ENCODE data around the gene GPX7.

The GPX7 gene

DNA sequence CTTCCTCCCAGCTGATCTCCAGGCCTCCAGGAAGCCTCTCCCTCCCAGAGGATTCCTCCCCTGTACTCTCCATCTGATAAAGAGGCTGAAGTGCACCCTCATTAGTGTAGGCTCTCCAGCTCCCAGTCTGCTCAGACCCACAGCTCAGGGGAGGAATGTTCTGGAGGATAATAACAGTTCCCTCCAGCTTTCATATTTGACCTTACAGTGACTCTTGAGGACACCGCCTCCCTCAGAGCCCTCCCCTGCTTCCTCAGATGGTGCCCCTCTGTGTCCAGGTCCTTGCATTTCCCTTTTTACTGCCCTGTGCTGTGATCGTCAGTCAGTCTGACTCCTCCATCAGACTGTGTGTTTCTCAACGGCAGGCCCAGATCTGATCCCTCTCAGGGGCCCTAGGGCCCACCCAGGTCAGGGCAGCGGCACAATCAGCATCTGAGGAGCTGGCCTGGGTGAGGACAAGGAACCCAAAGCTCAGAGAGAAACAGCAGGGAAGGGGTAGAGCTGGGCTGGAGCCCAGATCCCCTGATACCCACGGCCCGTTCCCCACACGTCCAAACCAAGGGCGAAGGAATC lies 29.7 kb downstream of the GPX7 start:
- DNase-seq: no peak

GRCh38 chr1:52632732-52633290 lies 30.6 kb downstream of the GPX7 start, which contains the start of gene SHISAL2A:
Gene SHISAL2A, plus strand, starts transcription at chr1:52633168. Its CDS starts 326 bp downstream, at chr1:52633494.
- DNase-seq: peak; percentile 15

GRCh38 chr1:52633291-52633754 lies 31.2 kb downstream of the GPX7 start:
- no peak for DNase-seq

GRCh38 chr1:52634111-52634510 lies 31.9 kb downstream of the GPX7 start:
- DNase-seq: no peak

DNA sequence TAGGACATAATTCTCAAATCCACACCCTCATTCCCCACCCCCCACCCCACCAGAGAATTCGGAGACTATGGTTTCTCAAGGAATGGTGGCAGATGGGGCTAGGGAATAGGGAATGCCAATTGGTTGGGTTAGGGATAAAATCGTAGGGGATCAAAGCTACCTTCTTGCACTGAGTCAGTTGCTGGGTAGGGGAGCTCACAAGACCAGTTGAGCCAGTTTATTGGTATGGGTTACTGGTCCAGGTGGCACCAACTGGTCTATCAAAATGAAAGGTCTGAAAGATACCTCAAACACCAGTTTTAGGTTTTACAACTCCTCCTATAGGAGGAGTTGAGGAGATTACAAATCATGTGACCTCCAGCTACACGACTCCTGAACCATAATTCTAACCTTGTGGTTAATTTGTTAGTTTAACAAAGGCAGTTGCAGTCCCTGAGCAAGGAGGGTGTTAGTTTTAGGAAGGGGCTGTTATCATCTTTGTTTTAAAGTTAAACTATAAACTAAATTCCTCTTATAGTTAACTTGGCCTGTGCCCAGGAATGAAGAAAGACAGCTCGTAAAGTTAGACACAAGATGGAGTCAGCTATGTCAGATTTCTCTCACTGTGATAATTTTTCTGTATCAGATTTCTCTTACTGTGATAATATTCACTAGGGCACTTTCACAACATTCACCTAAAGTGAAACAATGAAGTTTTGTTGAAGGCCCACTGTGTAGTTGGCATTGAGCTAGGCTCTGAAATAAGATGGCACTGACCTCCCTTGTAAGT lies 33.3 kb downstream of the GPX7 start:
- no peak for DNase-seq

GRCh38 chr1:52636721-52637695 lies 34.8 kb downstream of the GPX7 start:
- no peak for DNase-seq

DNA sequence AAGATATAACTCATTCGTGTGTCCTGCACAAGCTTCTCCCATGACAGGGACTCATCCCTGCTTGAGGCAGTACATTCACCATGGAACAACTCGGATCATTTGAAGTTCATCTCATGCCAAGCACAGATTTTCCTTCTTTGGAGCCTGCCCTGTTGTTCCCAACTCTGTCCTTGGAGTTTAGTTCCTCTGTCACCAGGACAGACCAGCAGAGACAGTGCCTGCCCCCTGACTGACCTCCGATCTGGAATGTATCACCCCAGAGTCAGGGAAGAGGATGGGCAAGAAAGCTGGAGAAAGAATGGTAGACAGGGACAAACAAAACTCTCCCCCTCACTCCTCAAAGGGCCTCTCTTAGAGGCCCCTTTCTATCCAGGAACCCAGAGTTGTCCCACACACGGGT lies 35.8 kb downstream of the GPX7 start:
- DNase-seq: no peak

DNA sequence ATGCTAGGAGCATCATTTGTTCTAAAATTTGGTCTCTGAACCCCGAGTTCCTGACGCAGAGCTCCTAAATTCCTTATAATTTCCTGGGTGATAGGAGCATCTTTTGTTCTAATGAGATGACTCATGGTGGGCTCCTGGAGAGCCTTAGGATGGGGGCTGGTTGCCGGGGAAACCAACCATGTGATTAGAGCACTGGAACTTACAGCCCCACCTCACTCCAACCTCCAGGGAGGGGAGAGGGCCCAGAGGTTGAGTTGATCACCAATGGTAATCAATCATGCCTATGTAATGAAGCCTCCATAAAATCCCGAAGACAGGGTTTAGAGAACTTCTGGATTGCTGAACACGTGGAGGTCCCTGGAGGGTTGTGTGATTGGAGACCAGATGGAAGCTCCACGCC lies 38.5 kb downstream of the GPX7 start:
- DNase-seq: no peak

- DNase-seq: no peak
These were observed 39.1 kb downstream of the GPX7 start for GRCh38 chr1:52641307-52641706.

- DNase-seq: no peak
These were observed 43.1 kb downstream of the GPX7 start for GRCh38 chr1:52645261-52645660.

DNA sequence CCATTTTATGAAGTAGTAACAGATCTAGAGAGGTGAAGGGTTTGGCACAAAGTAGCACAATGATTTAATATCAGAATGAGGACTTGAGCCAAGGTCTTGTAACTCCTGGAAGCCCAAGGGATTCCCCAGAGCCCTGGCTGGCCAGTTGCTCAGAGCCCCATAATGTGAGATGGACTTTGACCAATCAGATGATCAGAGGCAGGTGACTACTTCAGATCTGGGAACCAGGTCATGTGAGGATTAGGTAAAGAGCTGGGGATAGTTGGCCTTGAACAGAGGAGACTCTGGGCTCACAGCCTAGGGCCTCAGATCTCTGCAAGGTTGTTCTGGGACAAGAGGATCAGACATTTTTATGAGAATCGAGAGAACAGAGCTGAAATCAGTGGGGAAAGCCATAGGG lies 49.7 kb downstream of the GPX7 start:
- DNase-seq: no peak

- DNase-seq: no peak
These were observed 51.2 kb downstream of the GPX7 start for GRCh38 chr1:52653207-52653849.

DNA sequence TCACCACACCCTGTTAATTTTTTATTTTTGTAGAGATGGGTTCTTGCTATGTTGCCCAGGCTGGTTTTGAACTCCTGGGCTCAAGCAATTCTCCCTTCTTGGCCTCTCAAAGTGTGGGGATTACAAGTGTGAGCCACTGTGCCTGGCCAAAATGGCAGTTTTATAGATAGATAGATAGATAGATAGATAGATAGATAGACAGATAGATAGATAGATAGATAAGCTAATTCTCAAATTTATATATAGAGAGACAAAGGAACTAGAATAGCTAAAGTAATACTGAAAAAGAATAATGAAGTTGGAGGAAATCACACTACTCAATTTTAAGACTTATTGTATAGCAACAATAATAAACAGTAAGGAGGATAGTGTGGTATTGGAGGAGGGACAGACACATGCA lies 51.9 kb downstream of the GPX7 start:
- no peak for DNase-seq

- DNase-seq: no peak
These were observed 55.5 kb downstream of the GPX7 start for GRCh38 chr1:52657702-52658101.

Measured in fibroblast of upper back skin (primary cell).